ENCODE results near the gene ACRV1. TPM values are rescaled to one million over a fixed set of nuclear protein-coding genes. Genes with fewer than 3 reads are reported as not detected.

The ACRV1 gene
- total RNA-seq, 1 donor from 2014 or later: 0.20 TPM

- Mint-ChIP-seq H3K4me3 (ENCODE audit: unreplicated experiment) (no peak overlapping the region), H3K36me3 (ENCODE audit: low read depth) (peaks cover 1% of the 10 kb centered on the region), H3K27ac (ENCODE audit: unreplicated experiment) (no peak overlapping the region), H3K9me3 (ENCODE audit: low read depth) (no peaks in the 10 kb centered on the region), H3K4me1 (ENCODE audit: low read depth) (no peaks in the 10 kb centered on the region), H3K27me3 (ENCODE audit: low read depth) (no peaks in the 10 kb centered on the region)
- DNase-seq (ENCODE audit: low spot score): no peak
- TF ChIP-seq CTCF (IDR thresholded peaks at IDR 0.05): no peak
Observed at GRCh38 chr11:125688632-125689031, 8.0 kb upstream of the ACRV1 start.

- Mint-ChIP-seq H3K9me3 (ENCODE audit: low read depth) (no peaks in the 10 kb centered on the region), H3K36me3 (ENCODE audit: low read depth) (peaks cover 1% of the 10 kb centered on the region), H3K4me3 (ENCODE audit: unreplicated experiment) (no peak overlapping the region)
Observed at GRCh38 chr11:125688066-125688465, 7.4 kb upstream of the ACRV1 start.

DNA sequence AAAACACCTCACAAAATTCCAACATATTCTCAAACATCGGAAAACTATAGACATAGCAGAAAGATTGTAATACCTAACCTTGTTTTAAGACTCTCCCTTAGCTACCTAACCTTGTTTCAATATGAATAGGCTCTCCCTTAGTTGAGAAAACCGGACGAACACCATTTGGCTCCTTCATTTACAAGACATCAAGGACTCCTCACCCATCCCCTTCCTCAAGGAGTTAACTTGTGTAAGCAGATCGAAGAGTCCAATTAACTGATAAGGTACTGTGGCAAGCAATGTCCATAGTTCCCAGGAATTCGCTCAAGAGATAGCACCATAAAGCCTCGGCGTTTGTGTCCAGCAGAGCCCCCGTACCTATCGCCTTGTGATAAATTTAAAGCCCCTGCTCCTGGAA lies 4.6 kb upstream of the ACRV1 start:
- Mint-ChIP-seq H3K9me3 (ENCODE audit: low read depth) (no peaks in the 10 kb centered on the region), H3K27me3 (ENCODE audit: low read depth) (no peaks in the 10 kb centered on the region), H3K4me1 (ENCODE audit: low read depth) (no peaks in the 10 kb centered on the region), H3K27ac (ENCODE audit: unreplicated experiment) (no peak overlapping the region), H3K4me3 (ENCODE audit: unreplicated experiment) (no peak overlapping the region), H3K36me3 (ENCODE audit: low read depth) (peaks cover 1% of the 10 kb centered on the region)
- no peak for DNase-seq (ENCODE audit: low spot score)
- TF ChIP-seq CTCF (IDR thresholded peaks at IDR 0.05): no peak

More at GRCh38 chr11:125688066-125688465, 7.4 kb upstream of the ACRV1 start:
- no peak overlapping the region for H3K27ac Mint-ChIP-seq (ENCODE audit: unreplicated experiment)
- no peaks in the 10 kb centered on the region for H3K27me3 Mint-ChIP-seq (ENCODE audit: low read depth)
- no peaks in the 10 kb centered on the region for H3K4me1 Mint-ChIP-seq (ENCODE audit: low read depth)
- no peak for DNase-seq (ENCODE audit: low spot score)
- no peak for TF ChIP-seq CTCF (IDR thresholded peaks at IDR 0.05)

- Mint-ChIP-seq H3K36me3 (ENCODE audit: low read depth) (peaks cover 12% of the 10 kb centered on the region), H3K4me3 (ENCODE audit: unreplicated experiment) (no peak overlapping the region), H3K27ac (ENCODE audit: unreplicated experiment) (no peak overlapping the region), H3K9me3 (ENCODE audit: low read depth) (no peaks in the 10 kb centered on the region), H3K27me3 (ENCODE audit: low read depth) (no peaks in the 10 kb centered on the region), H3K4me1 (ENCODE audit: low read depth) (no peaks in the 10 kb centered on the region)
- TF ChIP-seq CTCF (IDR thresholded peaks at IDR 0.05): no peak
- DNase-seq (ENCODE audit: low spot score): no peak
Observed at GRCh38 chr11:125679837-125680236, 810 bp downstream of the ACRV1 start.

DNA sequence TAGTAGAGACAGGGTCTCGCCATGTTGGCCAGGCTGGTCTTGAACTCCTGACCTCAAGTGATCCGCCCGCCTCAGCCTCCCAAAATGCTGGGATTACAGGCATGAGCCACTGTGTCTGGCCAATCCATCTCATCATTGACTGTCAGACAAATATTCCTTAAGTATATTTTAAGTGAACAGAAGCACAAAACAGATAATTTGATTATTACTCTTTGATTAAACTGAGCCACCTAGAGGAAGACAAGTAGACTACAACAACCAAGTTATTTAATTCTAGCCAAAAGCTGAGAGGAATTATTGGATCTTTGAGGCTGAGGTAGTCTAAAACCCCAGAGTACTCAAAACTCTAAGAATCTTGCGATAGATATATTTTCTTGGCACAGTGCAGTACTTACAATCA lies 1.2 kb downstream of the ACRV1 start:
- Mint-ChIP-seq H3K4me3 (ENCODE audit: unreplicated experiment) (no peak overlapping the region), H3K4me1 (ENCODE audit: low read depth) (no peaks in the 10 kb centered on the region), H3K36me3 (ENCODE audit: low read depth) (peaks cover 12% of the 10 kb centered on the region), H3K27ac (ENCODE audit: unreplicated experiment) (no peak overlapping the region), H3K9me3 (ENCODE audit: low read depth) (no peaks in the 10 kb centered on the region), H3K27me3 (ENCODE audit: low read depth) (no peaks in the 10 kb centered on the region)
- TF ChIP-seq CTCF (IDR thresholded peaks at IDR 0.05): peak; percentile 63
- DNase-seq (ENCODE audit: low spot score): no peak

Measured in chondrocyte (in vitro differentiated cells).